Esophagus muscularis mucosa (tissue), 4 donors: Measurements from ENCODE around the gene UNC13A.

Experiments used
- CTCF ChIP-seq, 3 experiments: fragments of 200-600 bp in 2 of 3; fragments of 450-650 bp in 1 of 3; sonication (generic) in 2 of 3; IDR thresholded peaks; one replicate each; pipeline ENCODE4 v1.5.1; 2017 to 2019; ENCODE audit warnings: antibody characterized with exemption in 3 of 3, mild to moderate bottlenecking in 2 of 3, moderate library complexity in 1 of 3
- EP300 ChIP-seq: sonication (generic); formaldehyde crosslinking; IDR thresholded peaks from one replicate; pipeline ENCODE4 v1.6.1; 2017; ENCODE audit warnings: antibody characterized with exemption
- POLR2A ChIP-seq: fragments of 450-650 bp; IDR thresholded peaks from one replicate; pipeline ENCODE4 v1.6.1; 2017; ENCODE audit warnings: antibody characterized with exemption, moderate library complexity, mild to moderate bottlenecking, low read depth
- POLR2AphosphoS5 ChIP-seq, 2 donors: sonication (generic); formaldehyde crosslinking; IDR thresholded peaks; one replicate each; pipeline ENCODE4 v1.6.1; 2017; ENCODE audit warnings: antibody characterized with exemption in 2 of 2

GRCh38 chr19:17602217-17602616 is 85.9 kb downstream of the UNC13A start:
- TF ChIP-seq POLR2AphosphoS5 (IDR thresholded peaks at IDR 0.05) (no peak), CTCF (IDR thresholded peaks at IDR 0.05) (no peak), POLR2A (no peak), EP300 (no peak)
